ENCODE measurements around the gene LYRM2.

GRCh38 chr6:89675949-89676748 lies 37.6 kb upstream of the LYRM2 start:
- TF ChIP-seq CTCF (IDR thresholded peaks at IDR 0.05): no peak
- TF ChIP-seq POLR2A (IDR thresholded peaks at IDR 0.05): no peak

Measured in tibial nerve (tissue), 3 donors.